HG03378 (cell line): ENCODE data around the gene MTERF1.

Experiments used
- ATAC-seq: cut with Tn5 transposase; IDR thresholded peaks from one replicate; pipeline ENCODE4 v1.9.1; 2021; ENCODE audit warnings: mild to moderate bottlenecking, moderate library complexity; ENCODE audit not compliant: unreplicated experiment

The MTERF1 gene

DNA sequence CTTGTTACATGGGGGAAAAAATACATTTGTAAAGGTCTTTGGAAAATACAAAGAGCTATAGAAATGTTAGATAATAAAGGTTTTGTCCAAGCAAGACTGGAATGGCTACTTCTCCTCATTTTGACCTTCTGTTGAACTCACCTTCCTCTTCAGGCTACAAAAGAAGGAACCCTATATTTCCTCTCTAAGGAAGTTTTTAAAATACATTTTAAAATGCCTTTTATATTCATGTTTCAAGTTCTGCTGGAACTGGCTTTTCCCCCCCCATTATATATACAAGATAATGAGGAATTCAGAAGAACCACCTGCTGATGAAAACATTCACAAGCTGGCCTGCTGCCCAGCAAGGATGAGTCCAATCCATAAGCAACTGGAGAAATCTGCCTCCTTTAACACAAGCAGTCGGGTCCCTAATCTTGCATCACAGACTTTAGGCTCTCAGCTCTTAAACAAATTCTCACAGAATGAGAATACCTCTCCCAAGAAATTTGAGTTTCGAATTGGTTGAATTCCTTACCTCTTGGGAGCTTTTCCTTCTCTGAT, 44.6 kb downstream of the MTERF1 start:
- no peak for ATAC-seq

GRCh38 chr7:91835091-91835825, 45.2 kb downstream of the MTERF1 start:
- ATAC-seq: no peak

- ATAC-seq: no peak
Observed at GRCh38 chr7:91832493-91833045, 47.9 kb downstream of the MTERF1 start.

DNA sequence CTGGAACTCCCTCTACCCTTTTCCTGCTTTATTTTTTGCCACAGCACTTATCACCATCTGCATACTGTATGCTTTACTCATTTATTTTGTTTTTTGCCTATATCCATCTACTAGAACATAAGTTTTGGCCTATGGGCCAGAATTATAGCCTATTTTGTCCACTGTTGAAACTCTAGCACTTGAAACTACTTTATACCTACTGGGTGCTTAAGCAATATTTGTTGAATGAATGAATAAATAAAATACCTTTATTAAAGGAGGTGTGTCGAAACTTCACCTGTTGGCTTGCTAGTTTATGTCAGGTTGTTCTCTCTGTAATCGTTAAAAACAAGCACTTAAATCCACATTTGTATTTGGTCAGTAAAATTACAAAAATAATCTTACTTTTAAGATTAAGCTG, 53.3 kb downstream of the MTERF1 start:
- ATAC-seq: no peak

DNA sequence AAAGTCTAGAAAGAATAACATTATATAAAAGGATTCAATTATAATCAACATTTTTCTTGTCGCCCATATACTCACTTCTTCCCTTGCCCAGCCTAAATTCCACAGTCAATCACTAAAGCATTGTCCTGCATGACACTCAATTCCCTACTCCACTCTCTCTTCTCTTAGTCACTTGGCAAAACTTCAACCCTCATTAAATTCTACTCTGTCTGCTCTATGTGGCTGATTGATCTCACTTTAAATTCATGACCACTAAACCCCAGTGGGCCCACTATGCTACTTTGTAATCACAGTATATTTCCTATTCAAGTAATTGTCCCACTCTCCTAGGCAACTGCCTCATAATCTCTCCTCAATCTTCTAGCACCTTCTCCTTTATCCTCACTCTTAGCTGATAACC, 54.1 kb downstream of the MTERF1 start:
- no peak for ATAC-seq

DNA sequence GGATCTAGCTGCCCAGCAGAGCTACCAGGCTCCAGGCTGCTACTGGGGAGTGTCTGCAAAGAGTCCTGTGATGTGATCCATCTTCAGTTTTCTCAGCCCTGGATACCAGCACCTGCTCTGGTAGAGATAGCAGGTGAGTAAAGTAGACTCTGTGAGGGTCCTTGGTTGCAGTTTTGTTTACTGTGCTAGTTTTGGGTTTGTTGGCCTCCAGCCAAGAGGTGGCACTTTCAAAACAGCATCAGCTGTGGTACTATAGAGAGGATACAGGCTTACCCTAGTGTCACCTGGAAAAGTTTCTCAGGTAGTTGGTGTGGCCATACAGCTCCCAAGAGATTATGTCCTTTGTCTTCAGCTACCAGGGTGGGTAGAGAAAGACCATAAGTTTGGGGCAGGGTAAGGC, 56.3 kb downstream of the MTERF1 start:
- no peak for ATAC-seq
